Stimulated activated CD4-positive, alpha-beta T cell treated with anti-CD3 and anti-CD28 coated beads, Interleukin-12 subunit alpha, Interleukin-12 subunit beta, amount 100 ng/mL, for 4 hours (primary cell): ENCODE measurements around the gene NHLH1.

Experiments used
- DNase-seq: peaks from one replicate; pipeline ENCODE4 v3.0.0-alpha.2; 2020

NHLH1 gene

GRCh38 chr1:160366731-160367515 is at the start of gene NHLH1:
Gene NHLH1 (plus strand): TSS chr1:160367071. CDS start chr1:160370732, 3,661 bp downstream.
- DNase-seq, result no peak

- no peak for DNase-seq
Measured at GRCh38 chr1:160322831-160323230, 44.0 kb upstream of the NHLH1 start.

- no peak for DNase-seq
Measured at GRCh38 chr1:160325252-160325651, 41.6 kb upstream of the NHLH1 start.

GRCh38 chr1:160326418-160326817 is 40.5 kb upstream of the NHLH1 start:
- DNase-seq, result no peak

- DNase-seq, result no peak
Measured at GRCh38 chr1:160328184-160328583, 38.7 kb upstream of the NHLH1 start.

- no peak for DNase-seq
Measured at GRCh38 chr1:160330119-160330518, 36.8 kb upstream of the NHLH1 start.

- no peak for DNase-seq
Measured at GRCh38 chr1:160332516-160332915, 34.4 kb upstream of the NHLH1 start.

- no peak for DNase-seq
Measured at GRCh38 chr1:160338580-160338979, 28.3 kb upstream of the NHLH1 start.

GRCh38 chr1:160340146-160340545 is 26.7 kb upstream of the NHLH1 start:
- DNase-seq, result no peak

- DNase-seq, result no peak
Measured at GRCh38 chr1:160340866-160341265, 26.0 kb upstream of the NHLH1 start.

- peak; percentile 3 for DNase-seq
Measured at GRCh38 chr1:160342526-160342925, 24.3 kb upstream of the NHLH1 start.

- peak; percentile 82 for DNase-seq
Measured at GRCh38 chr1:160342953-160343869, 23.7 kb upstream of the NHLH1 start, which contains the start of the genes COPA and NCSTN. Gene COPA (minus strand): TSS chr1:160343250. CDS start chr1:160343170, 80 bp downstream. Gene NCSTN (plus strand): TSS chr1:160343383. CDS start chr1:160343397, 14 bp downstream.

GRCh38 chr1:160344241-160344640 is 22.6 kb upstream of the NHLH1 start:
- DNase-seq, result no peak

GRCh38 chr1:160344936-160345335 is 21.9 kb upstream of the NHLH1 start:
- no peak for DNase-seq

- no peak for DNase-seq
Measured at GRCh38 chr1:160346463-160346862, 20.4 kb upstream of the NHLH1 start.

- DNase-seq, result no peak
Measured at GRCh38 chr1:160346958-160347357, 19.9 kb upstream of the NHLH1 start.

- no peak for DNase-seq
Measured at GRCh38 chr1:160351629-160352028, 15.2 kb upstream of the NHLH1 start.

GRCh38 chr1:160352555-160352954 is 14.3 kb upstream of the NHLH1 start:
- DNase-seq, result no peak

- DNase-seq, result no peak
Measured at GRCh38 chr1:160353223-160353622, 13.6 kb upstream of the NHLH1 start.

- DNase-seq, result no peak
Measured at GRCh38 chr1:160354388-160354985, 12.4 kb upstream of the NHLH1 start.

- no peak for DNase-seq
Measured at GRCh38 chr1:160357286-160358002, 9.4 kb upstream of the NHLH1 start.

- no peak for DNase-seq
Measured at GRCh38 chr1:160358073-160358472, 8.8 kb upstream of the NHLH1 start.
